ENCODE data around the gene CLEC1A. TPM values are rescaled to one million over a fixed set of nuclear protein-coding genes. Genes with fewer than 3 reads are reported as not detected.

CLEC1A gene
- polyA plus RNA-seq, 1 donor from 2014 or later, result not detected

GRCh38 chr12:10088031-10088430, 10.8 kb downstream of the CLEC1A start:
- no peaks in the 10 kb centered on the region for H3F3A ChIP-seq (ENCODE audit: insufficient read depth, low read length, poor library complexity, severe bottlenecking)
- H3K9ac ChIP-seq (ENCODE audit: low read length), result no peak overlapping the region
- no peaks in the 10 kb centered on the region for H3K79me2 ChIP-seq (replicated peaks; ENCODE audit: insufficient read depth, low read length)
- H4K20me1 ChIP-seq (ENCODE audit: insufficient read depth), result no peaks in the 10 kb centered on the region
- no peaks in the 10 kb centered on the region for H3K36me3 ChIP-seq (ENCODE audit: insufficient read depth, low read length)
- no peaks in the 10 kb centered on the region for H3K9me3 ChIP-seq (ENCODE audit: low read length)
- no peak overlapping the region for H2AFZ ChIP-seq (ENCODE audit: low read depth, low read length)
- H3K27me3 ChIP-seq (ENCODE audit: insufficient read depth, low read depth, low read length), result no peaks in the 10 kb centered on the region
- H3K9me2 ChIP-seq (ENCODE audit: insufficient read depth, low read length), result no peaks in the 10 kb centered on the region
- no peak overlapping the region for H3K27ac ChIP-seq (ENCODE audit: low read length)
- TF ChIP-seq POLR2AphosphoS5 (IDR thresholded peaks at IDR 0.05) (no peak), RAD21 (conservative IDR thresholded peaks at IDR 0.05) (no peak), MXI1 (conservative IDR thresholded peaks at IDR 0.05; ENCODE audit: poor library complexity, severe bottlenecking) (no peak), CTCF (IDR thresholded peaks at IDR 0.05; ENCODE audit: poor library complexity, severe bottlenecking) (no peak), EZH2 (IDR thresholded peaks at IDR 0.05; ENCODE audit: borderline replicate concordance, insufficient read depth, low read length, poor library complexity, severe bottlenecking) (no peak)
- no peak overlapping the region for H3K4me3 ChIP-seq (ENCODE audit: low read length)
- no peak overlapping the region for H3K4me2 ChIP-seq (ENCODE audit: low read length)

GRCh38 chr12:10086387-10086786, 12.4 kb downstream of the CLEC1A start:
- Histone ChIP-seq H3K36me3 (ENCODE audit: insufficient read depth, low read length) (no peaks in the 10 kb centered on the region), H3K27ac (ENCODE audit: low read length) (no peak overlapping the region), H3K4me2 (ENCODE audit: low read length) (no peak overlapping the region), H3K9me3 (ENCODE audit: low read length) (no peaks in the 10 kb centered on the region), H3K79me2 (replicated peaks; ENCODE audit: insufficient read depth, low read length) (no peaks in the 10 kb centered on the region), H3K27me3 (ENCODE audit: insufficient read depth, low read depth, low read length) (no peaks in the 10 kb centered on the region), H2AFZ (ENCODE audit: low read depth, low read length) (no peak overlapping the region), H4K20me1 (ENCODE audit: insufficient read depth) (no peaks in the 10 kb centered on the region), H3K4me3 (ENCODE audit: low read length) (no peak overlapping the region), H3K9ac (ENCODE audit: low read length) (no peak overlapping the region), H3K9me2 (ENCODE audit: insufficient read depth, low read length) (no peaks in the 10 kb centered on the region), H3F3A (ENCODE audit: insufficient read depth, low read length, poor library complexity, severe bottlenecking) (no peaks in the 10 kb centered on the region)
- TF ChIP-seq MXI1 (conservative IDR thresholded peaks at IDR 0.05; ENCODE audit: poor library complexity, severe bottlenecking) (no peak), SMC3 (conservative IDR thresholded peaks at IDR 0.05; ENCODE audit: poor library complexity) (no peak), REST (IDR thresholded peaks at IDR 0.05; ENCODE audit: borderline replicate concordance) (no peak), CTCF (IDR thresholded peaks at IDR 0.05; ENCODE audit: poor library complexity, severe bottlenecking) (no peak), TAF1 (IDR thresholded peaks at IDR 0.05; ENCODE audit: low read depth) (no peak), EZH2 (IDR thresholded peaks at IDR 0.05; ENCODE audit: borderline replicate concordance, insufficient read depth, low read length, poor library complexity, severe bottlenecking) (no peak), RAD21 (conservative IDR thresholded peaks at IDR 0.05) (no peak), POLR2AphosphoS5 (IDR thresholded peaks at IDR 0.05) (no peak), EP300 (conservative IDR thresholded peaks at IDR 0.05; ENCODE audit: poor library complexity, severe bottlenecking) (no peak)
